ENCODE results near the gene PARD3B. TPM values are rescaled to one million over a fixed set of nuclear protein-coding genes. Genes with fewer than 3 reads are reported as not detected.

PARD3B gene
- total RNA-seq, 1 donor from 2014 or later: 9.5 TPM

DNA sequence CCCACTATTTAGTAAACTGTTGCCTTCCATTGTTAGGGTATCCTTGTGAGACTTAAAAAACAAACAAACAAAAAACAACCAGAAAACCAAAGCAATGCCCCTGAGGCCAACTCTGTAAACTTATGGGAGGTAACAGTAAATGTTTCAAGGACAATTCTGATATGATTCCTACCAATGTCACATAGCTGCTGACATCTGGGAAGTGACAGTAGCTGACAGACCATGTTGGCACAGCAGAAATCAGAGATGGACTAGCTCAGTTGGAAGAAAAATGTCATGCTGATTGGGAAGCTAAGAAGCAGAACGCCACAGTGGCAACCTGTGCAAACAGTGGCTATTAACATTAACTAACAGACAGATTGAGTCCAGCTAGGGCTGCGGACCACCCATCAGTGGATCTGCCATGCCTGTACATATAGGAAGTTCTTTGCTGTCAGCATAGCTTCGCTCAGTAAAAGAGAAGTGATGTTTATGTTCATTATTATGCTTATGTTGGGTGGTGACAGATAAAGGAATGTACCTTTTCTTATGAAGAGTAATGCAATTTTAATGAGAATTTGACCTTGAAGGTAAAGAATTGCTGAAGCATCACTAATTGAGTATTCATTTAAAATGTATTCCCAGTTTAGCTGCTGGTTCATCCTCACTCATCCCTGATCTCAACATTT is 180.6 kb downstream of the PARD3B start:
- no peak for DNase-seq (ENCODE audit: low spot score)
- intact Hi-C loops (cut with DNase I): no loop called here

DNA sequence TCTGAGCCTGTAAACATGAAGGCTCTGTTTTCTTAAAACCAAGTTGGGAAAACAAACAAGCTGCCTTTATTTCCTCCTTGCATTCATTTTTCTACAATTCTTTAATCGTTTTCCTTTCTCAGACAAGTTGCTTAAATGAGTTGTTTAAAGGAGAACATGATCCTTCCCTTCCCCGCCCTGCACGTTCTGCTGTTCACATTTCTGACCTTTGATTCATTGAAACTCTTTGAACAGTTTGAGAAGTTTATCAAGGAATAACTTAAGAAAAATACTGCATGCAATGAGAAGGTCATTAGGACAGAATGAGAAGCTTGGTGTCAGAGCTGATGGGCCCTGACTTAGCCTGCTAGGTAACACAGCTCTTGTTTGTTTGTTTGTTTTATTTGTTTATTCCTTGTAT is 181.6 kb downstream of the PARD3B start:
- intact Hi-C loops (cut with DNase I): no loop called here

DNA sequence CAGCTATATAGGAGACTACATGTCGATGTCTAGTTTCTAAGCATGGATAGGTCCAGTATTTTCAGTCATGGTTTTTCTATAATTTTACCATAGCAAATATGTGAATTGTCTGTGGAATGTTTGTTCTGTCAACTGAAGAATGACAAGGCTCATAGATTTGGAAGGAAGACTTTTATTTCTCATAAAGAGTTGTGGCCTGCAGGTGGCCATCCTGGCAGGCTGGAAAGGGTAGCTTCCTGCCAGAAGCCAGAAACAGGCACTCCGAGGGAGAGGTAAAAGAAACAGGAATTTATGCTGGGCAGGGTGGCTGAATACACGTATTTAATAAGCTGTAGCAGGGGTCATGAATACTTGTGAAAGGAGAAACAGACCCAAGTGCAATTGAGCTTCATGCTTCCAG is 182.1 kb downstream of the PARD3B start:
- DNase-seq (ENCODE audit: low spot score): no peak
- intact Hi-C loops (cut with DNase I): no loop called here

More for the DNA sequence above, 181.6 kb downstream of the PARD3B start:
- DNase-seq (ENCODE audit: low spot score): no peak

DNA sequence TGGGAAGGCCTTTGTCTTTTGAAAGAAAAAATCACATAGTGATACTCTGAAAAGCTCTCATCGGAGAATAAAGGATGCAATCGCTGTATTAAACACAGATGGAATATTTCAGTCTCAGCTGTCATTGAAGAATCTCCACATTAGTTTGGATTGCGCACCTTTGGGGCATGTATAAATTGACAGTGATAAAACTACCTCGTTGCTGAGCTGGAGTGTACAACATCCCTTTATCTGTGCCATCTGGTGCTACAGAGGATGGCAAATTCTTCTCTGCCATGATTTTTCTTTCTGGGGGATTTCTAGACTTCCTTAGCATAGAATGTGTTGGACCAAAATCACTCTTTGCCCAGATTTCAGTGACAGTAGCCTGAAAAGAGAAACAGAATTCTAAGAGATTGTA is 185.3 kb downstream of the PARD3B start:
- no peak for DNase-seq (ENCODE audit: low spot score)
- intact Hi-C loops (cut with DNase I): no loop called here

DNA sequence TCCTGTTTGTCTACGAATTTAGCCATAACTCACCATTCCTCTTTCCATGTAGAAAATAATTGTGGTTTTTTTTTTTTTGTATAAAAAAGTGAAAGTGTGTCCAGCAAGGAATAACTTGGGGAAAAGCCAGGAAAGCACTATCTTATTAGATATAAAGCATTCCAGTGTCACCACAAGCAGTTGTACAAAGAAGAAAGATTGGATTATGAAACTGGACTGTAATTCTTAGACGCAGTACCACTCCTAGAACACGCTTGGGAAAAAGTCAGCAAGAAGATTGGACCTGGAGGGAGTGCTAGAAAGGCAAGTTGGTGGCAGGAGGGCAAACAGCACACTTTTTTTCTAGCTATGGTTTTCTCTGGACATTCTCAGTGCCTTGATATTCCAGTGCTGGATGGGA is 186.7 kb downstream of the PARD3B start:
- intact Hi-C loops (cut with DNase I): no loop called here

DNA sequence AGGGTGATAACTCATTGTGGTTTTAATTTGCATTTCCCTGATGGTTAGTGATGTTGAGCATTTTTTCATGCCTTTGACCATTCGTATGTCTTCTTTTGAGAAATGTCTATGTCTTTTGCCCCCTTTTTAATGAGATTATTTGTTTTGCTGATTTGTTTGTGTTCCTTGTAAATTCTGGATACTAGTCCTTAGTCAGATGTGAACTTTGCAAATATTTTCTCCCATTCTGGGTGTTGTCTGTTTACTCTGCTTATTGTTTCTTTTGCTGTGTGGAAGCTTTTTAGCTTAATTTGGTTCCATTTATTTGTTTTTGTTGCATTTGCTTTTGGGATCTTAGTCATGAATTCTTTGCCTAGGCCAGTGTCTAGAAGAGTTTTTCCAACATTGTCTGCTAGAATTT is 192.0 kb downstream of the PARD3B start:
- intact Hi-C loops (cut with DNase I): no loop called here
- DNase-seq (ENCODE audit: low spot score): no peak

More for the DNA sequence above, 186.7 kb downstream of the PARD3B start:
- DNase-seq (ENCODE audit: low spot score): no peak

DNA sequence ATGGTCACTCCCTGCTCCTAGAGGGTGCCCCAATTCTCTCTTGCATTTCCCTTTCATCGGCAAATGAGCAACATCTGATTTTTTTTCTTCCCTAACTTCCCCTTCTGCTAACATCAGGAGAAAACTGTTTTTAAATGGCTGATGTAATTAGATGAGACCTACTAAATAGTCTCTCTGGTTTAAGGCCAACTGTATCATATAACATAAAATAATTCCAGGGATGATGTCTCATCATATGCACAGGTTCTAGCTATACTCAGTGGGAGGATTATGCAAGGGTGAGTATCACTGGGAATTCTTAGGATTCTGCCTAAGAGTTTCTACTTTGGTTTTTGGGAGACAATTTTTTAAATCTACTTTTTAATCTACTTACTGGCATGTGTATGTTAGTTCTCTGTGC is 193.4 kb downstream of the PARD3B start:
- no peak for DNase-seq (ENCODE audit: low spot score)
- intact Hi-C loops (cut with DNase I): no loop called here

DNA sequence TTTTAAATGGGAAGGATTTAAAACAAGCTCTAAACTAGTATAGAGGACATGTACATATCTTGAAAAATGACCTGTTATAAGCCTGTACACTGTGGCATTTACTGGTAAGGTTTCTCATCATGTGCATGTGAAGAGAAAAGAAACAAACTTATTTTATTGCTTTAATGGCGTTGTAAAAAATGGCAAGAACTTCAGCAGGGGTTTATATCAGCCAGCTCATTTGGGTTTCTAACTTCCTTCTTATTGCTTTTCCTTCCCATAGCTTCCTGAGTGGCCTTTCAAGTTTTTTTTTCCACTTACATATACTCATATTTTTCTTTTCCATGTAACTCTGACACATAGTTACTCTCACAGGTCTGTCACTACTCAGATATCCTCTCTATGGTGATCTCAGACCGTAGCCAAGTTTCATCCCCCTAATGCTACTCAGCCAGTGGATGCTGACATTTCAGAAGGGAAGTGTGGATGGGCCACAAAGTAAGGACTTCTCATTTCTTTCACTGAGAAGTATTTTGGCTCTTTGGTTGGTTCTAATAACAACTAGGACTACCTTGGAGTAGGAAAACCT is 198.2 kb downstream of the PARD3B start:
- no peak for DNase-seq (ENCODE audit: low spot score)
- intact Hi-C loops (cut with DNase I): no loop called here

DNA sequence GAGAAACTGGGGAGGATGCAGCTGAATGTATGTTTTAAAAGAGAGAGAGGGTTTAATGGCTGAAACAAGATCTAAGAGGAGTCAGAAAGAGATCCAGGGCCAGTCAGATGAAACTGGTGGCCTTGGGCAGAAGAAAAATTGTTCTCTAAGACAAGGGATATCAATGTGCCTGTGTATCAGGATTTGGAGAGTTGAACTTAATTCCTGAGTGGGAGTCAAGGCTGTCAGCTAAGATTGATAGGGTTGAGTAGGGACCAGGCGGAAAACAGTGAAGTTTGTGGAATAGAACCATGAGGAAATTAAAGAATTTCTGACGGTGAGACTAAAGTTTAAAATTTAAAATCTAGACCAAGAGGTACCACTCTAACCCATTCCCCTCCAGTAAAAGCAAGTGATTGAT is 199.2 kb downstream of the PARD3B start:
- intact Hi-C loops (cut with DNase I): no loop called here

DNA sequence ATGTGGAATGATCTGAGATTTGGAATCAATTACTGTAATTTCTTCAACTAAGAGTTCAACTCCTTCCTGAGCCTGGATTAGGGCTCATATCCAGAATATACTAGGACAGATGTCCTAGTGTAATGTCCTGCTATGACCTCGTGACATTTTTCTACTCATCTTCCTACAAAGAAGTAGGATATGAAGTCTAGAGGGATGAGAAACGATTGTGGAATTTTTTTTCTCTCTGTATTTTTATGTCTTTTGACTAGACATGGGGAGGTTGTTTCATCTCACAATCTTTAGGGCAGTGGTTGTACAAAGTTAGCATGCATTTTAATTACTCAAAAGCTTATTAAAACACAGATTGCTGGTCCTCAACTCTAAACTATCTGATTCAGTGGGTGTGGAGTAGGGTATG is 203.0 kb downstream of the PARD3B start:
- no peak for DNase-seq (ENCODE audit: low spot score)
- intact Hi-C loops (cut with DNase I): no loop called here

More for the DNA sequence above, 199.2 kb downstream of the PARD3B start:
- DNase-seq (ENCODE audit: low spot score): no peak

DNA sequence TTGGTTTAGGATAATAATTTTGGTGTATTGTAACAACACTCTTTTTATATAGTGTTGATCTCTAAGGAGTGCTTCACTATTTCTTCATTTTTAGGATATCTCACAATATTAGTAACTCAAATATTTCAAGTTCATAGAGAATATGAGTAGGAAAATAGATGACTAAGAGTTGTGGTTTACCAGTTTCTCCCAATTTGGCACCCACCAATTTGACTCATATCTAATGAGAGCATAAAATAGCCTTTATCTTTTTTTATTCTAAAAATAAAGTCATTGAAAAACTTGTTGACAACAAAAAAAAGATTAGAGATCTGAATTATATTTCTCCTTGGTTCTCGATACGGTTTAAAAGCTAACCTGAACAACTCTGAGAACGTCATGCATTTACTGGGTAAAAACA is 204.0 kb downstream of the PARD3B start:
- DNase-seq (ENCODE audit: low spot score): no peak
- intact Hi-C loops (cut with DNase I): no loop called here

DNA sequence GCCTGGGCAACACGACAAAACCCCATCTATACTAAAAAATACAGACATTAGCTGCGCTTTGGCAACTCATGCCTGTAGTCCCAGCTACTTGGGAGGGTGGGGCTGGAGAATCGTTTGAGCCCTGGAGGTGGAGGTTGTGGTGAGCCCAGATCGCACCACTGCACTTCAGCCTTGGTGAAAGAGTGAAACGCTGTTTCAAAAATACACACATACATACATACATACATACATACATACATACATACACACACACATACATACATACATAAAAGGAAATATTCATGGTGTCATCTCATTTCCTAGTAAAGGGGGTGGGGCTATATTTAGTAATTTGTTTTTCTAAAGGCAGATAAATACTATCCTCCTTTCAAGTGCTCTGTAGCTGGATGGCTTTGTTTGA is 205.1 kb downstream of the PARD3B start:
- intact Hi-C loops (cut with DNase I): no loop called here
- no peak for DNase-seq (ENCODE audit: low spot score)

DNA sequence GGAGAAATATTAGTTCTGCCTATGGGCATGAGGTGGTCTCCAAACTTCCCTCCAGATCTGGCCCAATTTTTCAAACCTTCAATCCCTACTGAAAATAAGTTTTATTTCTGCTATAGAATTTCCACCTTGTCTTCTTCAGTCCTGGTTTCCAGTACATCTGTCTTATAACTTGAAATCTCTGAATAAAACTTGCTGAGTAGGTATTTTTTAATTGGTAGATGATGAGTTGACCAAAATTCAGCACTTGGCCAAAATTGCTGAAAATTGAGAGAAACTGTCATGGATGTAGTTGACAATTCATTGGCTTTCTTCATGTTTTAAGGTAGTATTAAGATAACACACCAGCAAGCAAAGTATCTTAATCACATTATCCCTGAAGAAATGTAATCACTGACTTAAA is 206.2 kb downstream of the PARD3B start:
- intact Hi-C loops (cut with DNase I): no loop called here

DNA sequence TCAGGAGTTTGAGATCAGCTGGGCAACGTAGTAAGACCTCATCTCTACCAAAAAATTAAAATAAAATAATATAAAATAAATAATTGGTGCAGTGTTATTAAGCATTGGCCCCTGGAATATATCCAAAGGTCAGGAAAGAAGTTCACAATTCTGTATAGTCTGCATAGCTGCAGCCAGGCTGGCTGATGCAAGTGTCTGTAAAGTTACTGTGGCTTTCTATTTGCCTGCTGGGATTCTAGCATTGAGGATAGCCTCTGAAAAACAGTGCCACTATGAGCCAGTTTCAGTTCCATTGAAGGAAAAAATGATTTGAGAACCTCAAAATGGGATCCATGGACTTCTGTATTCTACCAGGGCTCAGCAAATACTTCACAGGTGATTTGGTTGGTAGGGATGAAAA is 208.6 kb downstream of the PARD3B start:
- DNase-seq (ENCODE audit: low spot score): no peak
- intact Hi-C loops (cut with DNase I): no loop called here

More for the DNA sequence above, 206.2 kb downstream of the PARD3B start:
- DNase-seq (ENCODE audit: low spot score): no peak

DNA sequence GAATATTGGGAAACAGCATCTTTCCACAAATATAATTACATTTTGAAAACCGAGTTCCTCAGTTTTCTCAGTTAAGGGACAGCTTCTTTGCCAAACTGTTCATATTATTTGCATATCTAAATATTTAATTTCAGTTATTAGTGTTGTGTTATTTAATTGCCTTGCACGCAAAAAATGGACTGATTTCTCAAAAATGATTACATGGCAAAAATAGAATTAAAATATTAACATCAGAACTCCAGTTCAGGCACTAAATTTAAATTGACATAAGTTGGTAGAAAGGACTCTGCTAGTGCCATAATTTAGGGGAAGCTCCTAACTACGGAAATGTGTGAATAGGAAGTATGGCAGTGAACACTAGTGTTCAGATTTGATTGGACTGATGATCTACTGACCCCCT is 209.6 kb downstream of the PARD3B start:
- intact Hi-C loops (cut with DNase I): no loop called here
- DNase-seq (ENCODE audit: low spot score): no peak

DNA sequence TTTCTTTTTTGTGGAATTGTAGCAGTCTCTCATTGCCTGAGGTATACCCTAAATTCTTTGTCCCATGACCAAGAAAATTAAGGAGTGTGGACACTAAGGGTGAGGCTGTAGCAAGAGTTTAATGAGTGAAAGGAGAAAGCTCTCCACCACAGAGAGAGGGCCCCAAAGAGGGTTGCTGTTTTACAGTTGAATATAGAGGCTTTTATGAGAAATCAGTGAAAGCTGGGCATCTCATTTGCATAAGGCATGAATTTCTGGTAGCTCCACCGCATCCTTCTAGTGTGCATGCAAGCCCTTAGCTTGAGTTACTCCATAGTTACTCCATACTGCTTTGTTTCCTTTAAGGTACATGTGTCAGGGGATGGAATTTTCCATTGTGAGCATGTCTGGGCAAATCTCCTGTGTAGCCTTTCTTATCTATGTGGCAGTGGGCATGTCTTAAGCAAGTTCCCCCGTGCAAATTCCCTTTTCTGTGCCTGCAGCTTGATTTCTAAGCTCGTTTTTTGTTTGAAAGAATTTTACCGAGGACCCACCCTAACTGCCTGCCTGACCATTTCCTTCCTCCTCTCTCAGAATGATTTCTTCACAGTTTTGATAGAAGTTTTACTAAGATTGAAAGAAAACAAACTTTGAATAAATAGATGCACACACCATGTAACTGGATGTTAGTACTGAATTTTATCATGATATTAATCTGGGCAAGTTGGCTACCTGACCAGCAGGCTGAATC is 218.9 kb downstream of the PARD3B start:
- intact Hi-C loops (cut with DNase I): no loop called here
- DNase-seq (ENCODE audit: low spot score): no peak

DNA sequence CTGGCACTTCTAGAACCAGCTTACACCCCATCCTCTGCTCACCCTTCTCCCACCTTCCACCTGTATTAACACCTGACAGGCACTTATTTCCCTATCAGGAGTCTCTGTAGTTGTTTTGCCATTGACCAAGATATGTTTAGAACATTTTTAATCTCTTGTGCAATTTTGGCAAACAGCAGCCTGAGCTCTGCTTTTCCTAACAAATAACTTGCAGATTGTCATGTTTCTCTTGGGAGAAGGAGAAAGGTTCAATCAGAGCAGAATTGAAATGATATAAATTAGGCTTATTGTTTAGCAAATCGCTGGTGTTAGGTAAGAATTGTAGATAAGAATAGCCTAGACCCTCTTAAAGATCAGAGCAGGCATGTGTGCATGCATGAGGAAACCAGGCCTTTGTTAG is 225.5 kb downstream of the PARD3B start:
- no peak for DNase-seq (ENCODE audit: low spot score)
- intact Hi-C loops (cut with DNase I): no loop called here

DNA sequence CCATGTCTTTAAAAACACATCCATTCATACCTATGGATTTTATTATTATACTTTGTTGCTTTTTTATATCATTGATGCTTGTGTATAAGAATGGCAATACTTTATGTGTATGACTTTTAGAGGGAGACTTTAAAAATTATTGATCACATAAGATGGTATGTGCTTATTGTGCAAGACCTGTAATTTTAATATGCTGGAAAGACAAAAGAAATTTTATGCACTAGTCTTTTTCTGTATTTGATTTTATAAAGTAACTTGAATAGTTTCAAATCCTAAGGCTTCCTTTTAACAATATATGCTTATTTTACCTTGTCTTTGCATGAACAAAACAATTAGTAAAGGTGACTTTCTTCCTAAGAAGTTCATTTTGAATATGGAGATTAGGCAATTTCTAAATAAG is 226.4 kb downstream of the PARD3B start:
- intact Hi-C loops (cut with DNase I): no loop called here
- DNase-seq (ENCODE audit: low spot score): no peak

DNA sequence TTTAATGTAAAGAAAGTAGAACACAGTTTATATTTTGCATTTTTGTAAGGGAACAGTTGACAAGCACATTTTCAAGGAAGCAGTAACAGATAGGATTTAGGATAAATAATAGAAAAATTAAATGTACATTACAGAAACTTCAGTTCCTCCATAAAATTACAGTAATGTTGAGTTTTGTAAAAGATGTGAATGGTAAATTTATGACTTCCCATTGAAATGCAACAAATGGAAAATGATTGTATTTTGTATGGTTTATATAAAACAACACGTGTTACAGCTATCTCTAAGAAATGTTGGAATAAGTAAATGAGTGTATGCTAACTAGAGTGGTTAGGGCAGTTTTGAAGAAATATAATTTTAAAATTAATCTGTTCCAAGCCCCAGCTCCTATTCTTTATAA is 227.3 kb downstream of the PARD3B start:
- DNase-seq (ENCODE audit: low spot score): no peak
- intact Hi-C loops (cut with DNase I): no loop called here

DNA sequence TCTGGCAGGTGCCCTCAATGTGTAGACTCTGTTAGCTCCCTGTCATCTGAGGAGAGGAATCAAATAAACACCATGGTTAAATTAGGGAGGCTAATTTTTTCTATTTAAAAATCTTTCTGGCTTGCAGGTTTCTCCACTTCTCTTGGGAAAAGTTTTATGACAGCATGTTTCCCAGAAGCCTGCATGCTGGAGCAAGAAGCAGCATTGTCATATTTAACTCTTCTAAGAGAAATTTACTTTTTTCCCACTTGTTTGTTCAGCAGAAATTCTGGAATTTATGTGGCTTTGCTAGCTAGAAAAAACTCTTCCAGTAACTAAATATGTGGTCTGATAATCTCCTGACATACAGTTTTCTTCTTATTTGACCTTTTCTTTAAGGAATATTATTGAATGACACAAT is 230.5 kb downstream of the PARD3B start:
- no peak for DNase-seq (ENCODE audit: low spot score)
- intact Hi-C loops (cut with DNase I): no loop called here
